ENCODE measurements around the gene PIGC.
A peak's percentile ranks its signal among the peaks of the same experiment; 100 is the strongest.

PIGC gene

GRCh38 chr1:172443666-172444453 is at the start of gene PIGC (continued):
- TF ChIP-seq, protein P1, sequence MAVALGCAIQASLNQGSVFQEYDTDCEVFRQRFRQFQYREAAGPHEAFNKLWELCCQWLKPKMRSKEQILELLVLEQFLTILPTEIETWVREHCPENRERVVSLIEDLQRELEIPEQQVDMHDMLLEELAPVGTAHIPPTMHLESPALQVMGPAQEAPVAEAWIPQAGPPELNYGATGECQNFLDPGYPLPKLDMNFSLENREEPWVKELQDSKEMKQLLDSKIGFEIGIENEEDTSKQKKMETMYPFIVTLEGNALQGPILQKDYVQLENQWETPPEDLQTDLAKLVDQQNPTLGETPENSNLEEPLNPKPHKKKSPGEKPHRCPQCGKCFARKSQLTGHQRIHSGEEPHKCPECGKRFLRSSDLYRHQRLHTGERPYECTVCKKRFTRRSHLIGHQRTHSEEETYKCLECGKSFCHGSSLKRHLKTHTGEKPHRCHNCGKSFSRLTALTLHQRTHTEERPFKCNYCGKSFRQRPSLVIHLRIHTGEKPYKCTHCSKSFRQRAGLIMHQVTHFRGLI (tag by site-specific recombination; IDR thresholded peaks at IDR 0.05): peak; percentile 21; the same call in 1 of the 2 replicates
- no peak for TF ChIP-seq BCL11B (tag by site-specific recombination; IDR thresholded peaks at IDR 0.05; ENCODE audit: low read depth)
- TF ChIP-seq ZBTB8A (tag by site-specific recombination; IDR thresholded peaks at IDR 0.05): peak; percentile 81
- no peak for TF ChIP-seq ZNF404 (tag by site-specific recombination; IDR thresholded peaks at IDR 0.05)
- TF ChIP-seq HOXD13 (CRISPR knock-in tag; IDR thresholded peaks at IDR 0.05; ENCODE audit: borderline replicate concordance): no peak
- TF ChIP-seq, protein P2, sequence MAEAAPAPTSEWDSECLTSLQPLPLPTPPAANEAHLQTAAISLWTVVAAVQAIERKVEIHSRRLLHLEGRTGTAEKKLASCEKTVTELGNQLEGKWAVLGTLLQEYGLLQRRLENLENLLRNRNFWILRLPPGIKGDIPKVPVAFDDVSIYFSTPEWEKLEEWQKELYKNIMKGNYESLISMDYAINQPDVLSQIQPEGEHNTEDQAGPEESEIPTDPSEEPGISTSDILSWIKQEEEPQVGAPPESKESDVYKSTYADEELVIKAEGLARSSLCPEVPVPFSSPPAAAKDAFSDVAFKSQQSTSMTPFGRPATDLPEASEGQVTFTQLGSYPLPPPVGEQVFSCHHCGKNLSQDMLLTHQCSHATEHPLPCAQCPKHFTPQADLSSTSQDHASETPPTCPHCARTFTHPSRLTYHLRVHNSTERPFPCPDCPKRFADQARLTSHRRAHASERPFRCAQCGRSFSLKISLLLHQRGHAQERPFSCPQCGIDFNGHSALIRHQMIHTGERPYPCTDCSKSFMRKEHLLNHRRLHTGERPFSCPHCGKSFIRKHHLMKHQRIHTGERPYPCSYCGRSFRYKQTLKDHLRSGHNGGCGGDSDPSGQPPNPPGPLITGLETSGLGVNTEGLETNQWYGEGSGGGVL (tag by site-specific recombination; IDR thresholded peaks at IDR 0.05): no peak
- TF ChIP-seq ZNF214 (tag by site-specific recombination; IDR thresholded peaks at IDR 0.05; ENCODE audit: borderline replicate concordance): no peak
- TF ChIP-seq, protein P3, sequence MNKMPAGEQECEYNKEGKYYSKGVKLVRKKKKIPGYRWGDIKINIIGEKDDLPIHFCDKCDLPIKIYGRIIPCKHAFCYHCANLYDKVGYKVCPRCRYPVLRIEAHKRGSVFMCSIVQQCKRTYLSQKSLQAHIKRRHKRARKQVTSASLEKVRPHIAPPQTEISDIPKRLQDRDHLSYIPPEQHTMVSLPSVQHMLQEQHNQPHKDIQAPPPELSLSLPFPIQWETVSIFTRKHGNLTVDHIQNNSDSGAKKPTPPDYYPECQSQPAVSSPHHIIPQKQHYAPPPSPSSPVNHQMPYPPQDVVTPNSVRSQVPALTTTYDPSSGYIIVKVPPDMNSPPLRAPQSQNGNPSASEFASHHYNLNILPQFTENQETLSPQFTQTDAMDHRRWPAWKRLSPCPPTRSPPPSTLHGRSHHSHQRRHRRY (tag by site-specific recombination; IDR thresholded peaks at IDR 0.05): no peak
- no peak for TF ChIP-seq ZNF202 (tag by site-specific recombination; IDR thresholded peaks at IDR 0.05; ENCODE audit: borderline replicate concordance)
- TF ChIP-seq ZNF670 (tag by site-specific recombination; IDR thresholded peaks at IDR 0.05; ENCODE audit: low read depth): no peak
- no peak for TF ChIP-seq SP3 (tag by site-specific recombination; IDR thresholded peaks at IDR 0.05)
- no peak for TF ChIP-seq BCL11A (tag by site-specific recombination; IDR thresholded peaks at IDR 0.05; ENCODE audit: low read depth)
- no peak for TF ChIP-seq ZNF311 (tag by site-specific recombination; IDR thresholded peaks at IDR 0.05; ENCODE audit: borderline replicate concordance)
- TF ChIP-seq ZNF24 (tag by site-specific recombination; IDR thresholded peaks at IDR 0.05): peak; percentile 67; the same call in 1 of the 2 replicates
- TF ChIP-seq ZSCAN16 (tag by site-specific recombination; IDR thresholded peaks at IDR 0.05): no peak
- no peak for TF ChIP-seq ZNF138 (tag by site-specific recombination; IDR thresholded peaks at IDR 0.05; ENCODE audit: borderline replicate concordance)
- no peak for TF ChIP-seq ZNF791 (tag by site-specific recombination; IDR thresholded peaks at IDR 0.05)
- no peak for TF ChIP-seq ZNF830 (tag by site-specific recombination; IDR thresholded peaks at IDR 0.05; ENCODE audit: low read depth)
- TF ChIP-seq, protein P4, sequence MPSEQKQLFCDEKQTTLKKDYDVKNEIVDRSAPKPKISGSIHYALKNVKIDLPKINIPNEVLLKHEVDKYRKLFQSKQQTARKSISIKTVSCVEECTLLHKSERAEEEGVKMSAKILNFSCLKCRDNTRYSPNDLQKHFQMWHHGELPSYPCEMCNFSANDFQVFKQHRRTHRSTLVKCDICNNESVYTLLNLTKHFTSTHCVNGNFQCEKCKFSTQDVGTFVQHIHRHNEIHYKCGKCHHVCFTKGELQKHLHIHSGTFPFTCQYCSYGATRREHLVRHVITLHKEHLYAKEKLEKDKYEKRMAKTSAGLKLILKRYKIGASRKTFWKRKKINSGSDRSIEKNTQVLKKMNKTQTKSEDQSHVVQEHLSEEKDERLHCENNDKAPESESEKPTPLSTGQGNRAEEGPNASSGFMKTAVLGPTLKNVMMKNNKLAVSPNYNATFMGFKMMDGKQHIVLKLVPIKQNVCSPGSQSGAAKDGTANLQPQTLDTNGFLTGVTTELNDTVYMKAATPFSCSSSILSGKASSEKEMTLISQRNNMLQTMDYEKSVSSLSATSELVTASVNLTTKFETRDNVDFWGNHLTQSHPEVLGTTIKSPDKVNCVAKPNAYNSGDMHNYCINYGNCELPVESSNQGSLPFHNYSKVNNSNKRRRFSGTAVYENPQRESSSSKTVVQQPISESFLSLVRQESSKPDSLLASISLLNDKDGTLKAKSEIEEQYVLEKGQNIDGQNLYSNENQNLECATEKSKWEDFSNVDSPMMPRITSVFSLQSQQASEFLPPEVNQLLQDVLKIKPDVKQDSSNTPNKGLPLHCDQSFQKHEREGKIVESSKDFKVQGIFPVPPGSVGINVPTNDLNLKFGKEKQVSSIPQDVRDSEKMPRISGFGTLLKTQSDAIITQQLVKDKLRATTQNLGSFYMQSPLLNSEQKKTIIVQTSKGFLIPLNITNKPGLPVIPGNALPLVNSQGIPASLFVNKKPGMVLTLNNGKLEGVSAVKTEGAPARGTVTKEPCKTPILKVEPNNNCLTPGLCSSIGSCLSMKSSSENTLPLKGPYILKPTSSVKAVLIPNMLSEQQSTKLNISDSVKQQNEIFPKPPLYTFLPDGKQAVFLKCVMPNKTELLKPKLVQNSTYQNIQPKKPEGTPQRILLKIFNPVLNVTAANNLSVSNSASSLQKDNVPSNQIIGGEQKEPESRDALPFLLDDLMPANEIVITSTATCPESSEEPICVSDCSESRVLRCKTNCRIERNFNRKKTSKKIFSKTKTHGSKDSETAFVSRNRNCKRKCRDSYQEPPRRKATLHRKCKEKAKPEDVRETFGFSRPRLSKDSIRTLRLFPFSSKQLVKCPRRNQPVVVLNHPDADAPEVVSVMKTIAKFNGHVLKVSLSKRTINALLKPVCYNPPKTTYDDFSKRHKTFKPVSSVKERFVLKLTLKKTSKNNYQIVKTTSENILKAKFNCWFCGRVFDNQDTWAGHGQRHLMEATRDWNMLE (tag by site-specific recombination; conservative IDR thresholded peaks at IDR 0.05; ENCODE audit: low read depth): peak; percentile 99
- 0 out of 2 replicates have a peak, but pooled peaks have one; percentile 15 for TF ChIP-seq WT1 (tag by site-specific recombination; IDR thresholded peaks at IDR 0.05)
- TF ChIP-seq ZNF280C (tag by site-specific recombination; IDR thresholded peaks at IDR 0.05): no peak
- TF ChIP-seq GLI4 (tag by site-specific recombination; IDR thresholded peaks at IDR 0.05): peak; percentile 40; the same call in 1 of the 2 replicates
- TF ChIP-seq ZNF837 (tag by site-specific recombination; IDR thresholded peaks at IDR 0.05): no peak
- TF ChIP-seq GLIS1 (tag by site-specific recombination; IDR thresholded peaks at IDR 0.05): 0 out of 2 replicates have a peak, but pooled peaks have one; percentile 16
- no peak for TF ChIP-seq ZNF514 (tag by site-specific recombination; IDR thresholded peaks at IDR 0.05)
- TF ChIP-seq, protein P5, sequence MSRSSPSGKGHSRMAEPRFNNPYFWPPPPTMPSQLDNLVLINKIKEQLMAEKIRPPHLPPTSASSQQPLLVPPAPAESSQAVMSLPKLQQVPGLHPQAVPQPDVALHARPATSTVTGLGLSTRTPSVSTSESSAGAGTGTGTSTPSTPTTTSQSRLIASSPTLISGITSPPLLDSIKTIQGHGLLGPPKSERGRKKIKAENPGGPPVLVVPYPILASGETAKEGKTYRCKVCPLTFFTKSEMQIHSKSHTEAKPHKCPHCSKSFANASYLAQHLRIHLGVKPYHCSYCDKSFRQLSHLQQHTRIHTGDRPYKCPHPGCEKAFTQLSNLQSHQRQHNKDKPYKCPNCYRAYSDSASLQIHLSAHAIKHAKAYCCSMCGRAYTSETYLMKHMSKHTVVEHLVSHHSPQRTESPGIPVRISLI (tag by site-specific recombination; IDR thresholded peaks at IDR 0.05): no peak
- no peak for TF ChIP-seq ZNF623 (tag by site-specific recombination; IDR thresholded peaks at IDR 0.05)
